K562 (cell line): Measurements from ENCODE around the gene HSD17B2. TPM values are rescaled to one million over a fixed set of nuclear protein-coding genes. Genes with fewer than 3 reads are reported as not detected.
A peak's percentile ranks its signal among the peaks of the same experiment; 100 is the strongest.

Experiments
- ATAC-seq: fragments of 200-7000 bp; cut with Tn5 transposase; 3 replicates; pipeline ENCODE4 v1.9.1; 2020; ENCODE audit warnings: moderate library complexity
- BruUV-seq: library from RNA; stranded (reverse); fragments of 400-500 nt; replicated peaks from 2 replicates; lab custom pipeline; 2021; lab: Mats Ljungman, UMichigan
- CTCF ChIA-PET: fragments of 300-600 bp; formaldehyde crosslinking; extraction: SDS; loops from one replicate; lab custom pipeline; 2021; ENCODE audit warnings: low intra/inter-chr PET ratio; lab: Yijun Ruan, JAX
- POLR2A ChIA-PET: fragments of 300-600, 350-650 bp; sonication (Branson Sonifier 250); formaldehyde crosslinking; extraction: SDS; loops from one replicate; lab custom pipeline; 2021; ENCODE audit warnings: antibody characterized with exemption, inconsistent platforms; lab: Yijun Ruan, JAX
- DNase-seq, 4 experiments: peaks; one replicate each; pipeline versions ENCODE4 v3.0.0 to v3.0.0-alpha.2; 2011 to 2018; ENCODE audit warnings: low spot score in 3 of 4, mixed read lengths in 3 of 4; ENCODE audit errors: extremely low read depth in 1 of 4
- FAIRE-seq: peaks from 2 replicates; lab custom pipeline; 2011; peaks lifted over from hg19 to GRCh38; lab: Jason Lieb, UNC
- H2AFZ ChIP-seq: 2 replicates; pipeline ENCODE4 v1.6.0; 2011; ENCODE audit warnings: low read depth, low read length, control low read depth, inconsistent platforms
- H3K27ac ChIP-seq: fragments of 200-600 bp; 3 replicates; pipeline ENCODE4 v1.8.0; 2011; ENCODE audit warnings: low read depth, mild to moderate bottlenecking, control low read depth, inconsistent platforms, low read length, moderate library complexity, mixed read lengths; ENCODE audit errors: extremely low read depth
- H3K27me3 ChIP-seq, 2 experiments: fragments of 300-600 bp in 1 of 2; 2 replicates in 1 of 2; 3 replicates in 1 of 2; pipeline versions ENCODE4 v1.6.0 to v1.8.0; 2011; ENCODE audit warnings: inconsistent platforms in 2 of 2, low read length in 2 of 2, mild to moderate bottlenecking in 1 of 2, mixed read lengths in 1 of 2, moderate library complexity in 1 of 2; ENCODE audit not compliant: control insufficient read depth in 2 of 2, insufficient read depth in 2 of 2
- H3K36me3 ChIP-seq: fragments of 300-600 bp; 3 replicates; pipeline ENCODE4 v1.8.0; 2011; ENCODE audit warnings: mild to moderate bottlenecking, low read length, inconsistent platforms; ENCODE audit not compliant: control insufficient read depth, insufficient read depth
- H3K4me1 ChIP-seq, 2 experiments: fragments of 200-600 bp in 1 of 2; replicated peaks in 1 of 2; 2 replicates in 1 of 2; 3 replicates in 1 of 2; pipeline versions ENCODE4 v1.5.1 to v1.8.0; 2011; ENCODE audit warnings: inconsistent platforms in 2 of 2, low read length in 2 of 2, mild to moderate bottlenecking in 1 of 2, mixed read lengths in 1 of 2, moderate library complexity in 1 of 2; ENCODE audit not compliant: control insufficient read depth in 2 of 2, insufficient read depth in 2 of 2
- H3K4me2 ChIP-seq: 2 replicates; pipeline ENCODE4 v1.6.1; 2011; ENCODE audit warnings: low read length, control low read depth, inconsistent platforms, mixed read lengths; ENCODE audit not compliant: insufficient read depth
- H3K4me3 ChIP-seq: fragments of 200-600 bp; sonication (generic), shearing (Covaris generic); 2 replicates; pipeline ENCODE4 v1.5.1; 2016; ENCODE audit warnings: control low read depth, inconsistent platforms
- H3K79me2 ChIP-seq: fragments of 200-600 bp; 3 replicates; pipeline ENCODE4 v1.8.0; 2011; ENCODE audit warnings: low read length, inconsistent platforms; ENCODE audit not compliant: control insufficient read depth, insufficient read depth
- H3K9ac ChIP-seq, 2 experiments: 2 replicates each; pipeline versions ENCODE4 v1.6.0 to v1.6.1; 2011; ENCODE audit warnings: low read depth in 2 of 2, low read length in 2 of 2, control low read depth in 1 of 2, inconsistent platforms in 1 of 2, mild to moderate bottlenecking in 1 of 2, mixed read lengths in 1 of 2; ENCODE audit not compliant: insufficient read depth in 1 of 2
- H3K9me1 ChIP-seq: one replicate; pipeline ENCODE4 v1.6.0; 2011; ENCODE audit warnings: inconsistent platforms, mild to moderate bottlenecking, low read length, moderate library complexity; ENCODE audit not compliant: control insufficient read depth, insufficient read depth
- H3K9me3 ChIP-seq: replicated peaks from 2 replicates; pipeline ENCODE4 v1.5.1; 2011; ENCODE audit warnings: low read depth, low read length, inconsistent platforms; ENCODE audit not compliant: control insufficient read depth, insufficient read depth
- H4K20me1 ChIP-seq: replicated peaks from 2 replicates; pipeline ENCODE4 v1.6.1; 2011; ENCODE audit warnings: low read length, inconsistent platforms, mixed read lengths; ENCODE audit not compliant: control insufficient read depth, insufficient read depth
- BHLHE40 ChIP-seq: IDR thresholded peaks from 2 replicates; pipeline ENCODE4 v1.6.1; 2011; ENCODE audit warnings: low read length, improper control_type of control experiment
- CSDE1 ChIP-seq, 2 experiments: fragments of 450-650 bp; IDR thresholded peaks; 2 replicates each; pipeline ENCODE4 v1.6.1; 2016; ENCODE audit warnings: mild to moderate bottlenecking in 1 of 2
- ESRRA ChIP-seq: fragments of 450-650 bp; IDR thresholded peaks from 2 replicates; pipeline ENCODE4 v1.6.1; 2014; ENCODE audit warnings: low read depth, mild to moderate bottlenecking, moderate library complexity, borderline replicate concordance
- FOXK2 ChIP-seq, 2 experiments: fragments of 450-650 bp; IDR thresholded peaks in 1 of 2; conservative IDR thresholded peaks in 1 of 2; 2 replicates each; pipeline ENCODE4 v1.6.1; 2016; ENCODE audit warnings: low read depth in 2 of 2, mild to moderate bottlenecking in 1 of 2
- HNRNPLL ChIP-seq: fragments of 200-400 bp; formaldehyde crosslinking; IDR thresholded peaks from 2 replicates; pipeline ENCODE4 v1.6.1; 2017; ENCODE audit warnings: low read length, low read depth, mild to moderate bottlenecking; ENCODE audit not compliant: poor library complexity, severe bottlenecking
- LCOR ChIP-seq: sonication (generic); formaldehyde crosslinking; IDR thresholded peaks from 2 replicates; pipeline ENCODE4 v1.8.0; 2022; ENCODE audit warnings: mild to moderate bottlenecking, missing genetic modification reagents
- MAFF ChIP-seq: IDR thresholded peaks from 2 replicates; pipeline ENCODE4 v1.6.1; 2012; ENCODE audit warnings: low read length, improper control_type of control experiment
- MECOM ChIP-seq: fragments of 250-450 bp; sonication (Bioruptor Pico); IDR thresholded peaks from 2 replicates; pipeline ENCODE4 v1.8.0; 2022; ENCODE audit warnings: inconsistent platforms
- RBBP5 ChIP-seq: fragments of 200-600 bp; sonication (generic); IDR thresholded peaks from 2 replicates; pipeline ENCODE4 v1.6.1; 2012; ENCODE audit warnings: borderline replicate concordance, mild to moderate bottlenecking, low read length, control low read depth, inconsistent platforms; ENCODE audit not compliant: insufficient read depth, poor library complexity, severe bottlenecking
- SPI1 ChIP-seq: IDR thresholded peaks from 2 replicates; pipeline ENCODE4 v1.6.1; 2011; ENCODE audit warnings: low read depth, low read length, control low read depth, borderline replicate concordance
- TBL1XR1 ChIP-seq, 2 experiments: IDR thresholded peaks; 2 replicates each; pipeline ENCODE4 v1.6.1; 2012; ENCODE audit warnings: improper control_type of control experiment in 2 of 2, low read length in 2 of 2, mild to moderate bottlenecking in 1 of 2
- ZNF239 ChIP-seq: fragments of 250-450 bp; sonication (Bioruptor Pico); IDR thresholded peaks from 2 replicates; pipeline ENCODE4 v1.4.0; 2020; ENCODE audit warnings: mild to moderate bottlenecking
- ZNF347 ChIP-seq: fragments of 450-650 bp; formaldehyde crosslinking; IDR thresholded peaks from 2 replicates; pipeline ENCODE4 v1.4.0; 2020; ENCODE audit warnings: low read depth, mild to moderate bottlenecking, moderate library complexity
- WGBS: fragments of 100-300 bp; shearing (Covaris generic); methylation state at CpG from one replicate; pipeline ENCODE4 v1.1.6; 2016; ENCODE audit warnings: low coverage, mixed read lengths; ENCODE audit not compliant: insufficient coverage; ENCODE audit errors: missing lambda C conversion rate; 5-methylcytosine and 5-hydroxymethylcytosine counted together
- in situ Hi-C: fragments of 300-500 bp; cut with MboI; formaldehyde crosslinking; loops from 4 replicates; pipeline ENCODE4 v1.15.0; 2018; ENCODE audit warnings: inconsistent platforms, mixed read lengths
- intact Hi-C: fragments of 100-400 bp; cut with micrococcal nuclease; formaldehyde crosslinking; loops from 2 replicates; pipeline ENCODE4 v1.14.2; 2022
- polyA plus RNA-seq, 8 experiments: library from polyadenylated mRNA; depleted of rRNA in 4 of 8; stranded (reverse) in 5 of 8; unstranded in 3 of 8; fragments of >200 nt; fragmentation: Nextera tagmentation in 2 of 8; fragmentation: Illumina TruSeq in 1 of 8; extraction: Ambion mirVana in 2 of 8; extraction: Trizol in 1 of 8; gene quantifications; 2 replicates each; pipeline versions ENCODE4 v1.2.1 to v1.2.3, GENCODE V29; 2011 to 2014; ENCODE audit warnings: inconsistent platforms in 1 of 8, missing spikeins in 1 of 8
- total RNA-seq, 7 experiments: library from RNA; depleted of rRNA in 6 of 7; stranded (reverse); fragments of >200 nt in 6 of 7; fragmentation: Illumina TruSeq in 2 of 7; extraction: Trizol in 2 of 7; gene quantifications; 2 replicates each; pipeline versions ENCODE4 v1.2.1 to v1.2.3, GENCODE V29; 2011 to 2021; ENCODE audit warnings: low replicate concordance in 1 of 7
- TF ChIP-seq, protein P1 (sequence below): fragments of 250-450 bp; sonication (Bioruptor Pico); IDR thresholded peaks from 2 replicates; pipeline ENCODE4 v1.5.0; 2020; ENCODE audit warnings: mild to moderate bottlenecking, borderline replicate concordance
- TF ChIP-seq, protein P2 (sequence below), 2 experiments: fragments of 450-650 bp; IDR thresholded peaks; 2 replicates each; pipeline ENCODE4 v1.6.1; 2016
- TF ChIP-seq, protein P3 (sequence below): sonication (generic); formaldehyde crosslinking; IDR thresholded peaks from 2 replicates; pipeline ENCODE4 v1.8.1; 2022; ENCODE audit warnings: missing genetic modification reagents
- TF ChIP-seq, protein P4 (sequence below): sonication (generic); formaldehyde crosslinking; IDR thresholded peaks from 2 replicates; pipeline ENCODE4 v1.8.0; 2022; ENCODE audit warnings: mild to moderate bottlenecking, missing genetic modification reagents

The HSD17B2 gene
- total and polyA plus RNA-seq, 9 of the 15 experiments (the other 6 are each of a cell fraction or from before 2014, with no cell fraction given), result not detected

DNA sequence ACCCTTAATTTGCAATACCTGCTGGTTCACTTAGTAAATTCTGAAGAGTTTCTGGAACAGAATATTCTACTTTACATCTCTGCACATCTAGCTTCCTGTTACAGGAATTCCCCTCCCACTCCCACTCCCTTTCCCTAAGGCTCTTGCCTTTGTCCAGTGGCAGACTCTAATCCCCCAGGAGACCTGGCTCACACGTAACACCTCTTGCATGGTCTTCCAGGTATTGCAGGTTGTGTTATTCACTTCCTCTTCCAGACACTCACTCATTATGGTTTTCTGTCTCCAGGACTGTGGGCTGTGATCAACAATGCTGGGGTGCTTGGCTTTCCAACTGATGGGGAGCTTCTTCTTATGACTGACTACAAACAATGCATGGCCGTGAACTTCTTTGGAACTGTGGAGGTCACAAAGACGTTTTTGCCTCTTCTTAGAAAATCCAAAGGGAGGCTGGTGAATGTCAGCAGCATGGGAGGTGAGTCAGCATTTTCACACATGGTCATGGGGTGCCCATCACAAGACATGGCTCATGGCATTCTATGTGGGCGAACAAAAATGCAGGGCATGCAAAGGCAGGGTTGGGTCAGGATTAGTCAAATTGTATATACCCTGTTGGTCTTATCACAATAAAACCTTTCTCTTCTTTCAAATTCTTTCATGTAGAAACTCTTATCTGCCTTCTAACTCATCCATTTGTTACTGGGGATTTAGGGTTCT lies 35.8 kb downstream of the HSD17B2 start:
- intact Hi-C loops, result no loop called here
- no peak for FAIRE-seq
- Histone ChIP-seq H3K9me3 (no peaks in the 10 kb centered on the region), H3K9ac (no peak overlapping the region), H3K4me1 (no peaks in the 10 kb centered on the region), H3K4me3 (no peak overlapping the region), H3K27ac (no peak overlapping the region), H3K36me3 (no peaks in the 10 kb centered on the region), H3K9me1 (no peaks in the 10 kb centered on the region), H4K20me1 (no peaks in the 10 kb centered on the region; the same call in 1 of the 2 replicates), H3K27me3 (peaks cover 2 to 16% of the 10 kb centered on the region in 2 experiments; a peak in 2 of 5 replicates), H3K79me2 (no peaks in the 10 kb centered on the region), H2AFZ (no peak overlapping the region), H3K4me2 (no peak overlapping the region)
- POLR2A ChIA-PET, result interaction anchor here (0.6 kb wide), 1 partner anchor 8 kb away, joined by 3 read pairs; no protein-coding TSS in a partner anchor
- 1% methylated on average over 4 of the region's 4 CpGs for WGBS
- BruUV-seq, result no TSS peak
- no peak for DNase-seq
- CTCF ChIA-PET, result no interaction called here
- in situ Hi-C loops, result no loop called here
- ATAC-seq, result no peak
- TF ChIP-seq FOXK2 (conservative IDR thresholded peaks at IDR 0.05 in 1 of 2, IDR thresholded peaks at IDR 0.05 in 1 of 2; ENCODE audit: low read depth in 2 of 2) (no peak), LCOR (CRISPR knock-in tag) (no peak), ESRRA (no peak), ZNF239 (CRISPR knock-in tag) (no peak), MAFF (peak; percentile 54), CSDE1 (IDR thresholded peaks at IDR 0.05) (no peak), HNRNPLL (no peak), ZNF347 (CRISPR knock-in tag) (no peak), MECOM (CRISPR knock-in tag) (no peak), TBL1XR1 (IDR thresholded peaks at IDR 0.05; ENCODE audit: low read length in 2 of 2) (no peak), RBBP5 (no peak), BHLHE40 (no peak), SPI1 (no peak)
- TF ChIP-seq, protein P1, sequence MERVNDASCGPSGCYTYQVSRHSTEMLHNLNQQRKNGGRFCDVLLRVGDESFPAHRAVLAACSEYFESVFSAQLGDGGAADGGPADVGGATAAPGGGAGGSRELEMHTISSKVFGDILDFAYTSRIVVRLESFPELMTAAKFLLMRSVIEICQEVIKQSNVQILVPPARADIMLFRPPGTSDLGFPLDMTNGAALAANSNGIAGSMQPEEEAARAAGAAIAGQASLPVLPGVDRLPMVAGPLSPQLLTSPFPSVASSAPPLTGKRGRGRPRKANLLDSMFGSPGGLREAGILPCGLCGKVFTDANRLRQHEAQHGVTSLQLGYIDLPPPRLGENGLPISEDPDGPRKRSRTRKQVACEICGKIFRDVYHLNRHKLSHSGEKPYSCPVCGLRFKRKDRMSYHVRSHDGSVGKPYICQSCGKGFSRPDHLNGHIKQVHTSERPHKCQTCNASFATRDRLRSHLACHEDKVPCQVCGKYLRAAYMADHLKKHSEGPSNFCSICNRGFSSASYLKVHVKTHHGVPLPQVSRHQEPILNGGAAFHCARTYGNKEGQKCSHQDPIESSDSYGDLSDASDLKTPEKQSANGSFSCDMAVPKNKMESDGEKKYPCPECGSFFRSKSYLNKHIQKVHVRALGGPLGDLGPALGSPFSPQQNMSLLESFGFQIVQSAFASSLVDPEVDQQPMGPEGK (CRISPR knock-in tag), result no peak
- TF ChIP-seq, protein P2, sequence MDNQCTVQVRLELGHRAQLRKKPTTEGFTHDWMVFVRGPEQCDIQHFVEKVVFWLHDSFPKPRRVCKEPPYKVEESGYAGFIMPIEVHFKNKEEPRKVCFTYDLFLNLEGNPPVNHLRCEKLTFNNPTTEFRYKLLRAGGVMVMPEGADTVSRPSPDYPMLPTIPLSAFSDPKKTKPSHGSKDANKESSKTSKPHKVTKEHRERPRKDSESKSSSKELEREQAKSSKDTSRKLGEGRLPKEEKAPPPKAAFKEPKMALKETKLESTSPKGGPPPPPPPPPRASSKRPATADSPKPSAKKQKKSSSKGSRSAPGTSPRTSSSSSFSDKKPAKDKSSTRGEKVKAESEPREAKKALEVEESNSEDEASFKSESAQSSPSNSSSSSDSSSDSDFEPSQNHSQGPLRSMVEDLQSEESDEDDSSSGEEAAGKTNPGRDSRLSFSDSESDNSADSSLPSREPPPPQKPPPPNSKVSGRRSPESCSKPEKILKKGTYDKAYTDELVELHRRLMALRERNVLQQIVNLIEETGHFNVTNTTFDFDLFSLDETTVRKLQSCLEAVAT (IDR thresholded peaks at IDR 0.05), result no peak
- TF ChIP-seq, protein P3, sequence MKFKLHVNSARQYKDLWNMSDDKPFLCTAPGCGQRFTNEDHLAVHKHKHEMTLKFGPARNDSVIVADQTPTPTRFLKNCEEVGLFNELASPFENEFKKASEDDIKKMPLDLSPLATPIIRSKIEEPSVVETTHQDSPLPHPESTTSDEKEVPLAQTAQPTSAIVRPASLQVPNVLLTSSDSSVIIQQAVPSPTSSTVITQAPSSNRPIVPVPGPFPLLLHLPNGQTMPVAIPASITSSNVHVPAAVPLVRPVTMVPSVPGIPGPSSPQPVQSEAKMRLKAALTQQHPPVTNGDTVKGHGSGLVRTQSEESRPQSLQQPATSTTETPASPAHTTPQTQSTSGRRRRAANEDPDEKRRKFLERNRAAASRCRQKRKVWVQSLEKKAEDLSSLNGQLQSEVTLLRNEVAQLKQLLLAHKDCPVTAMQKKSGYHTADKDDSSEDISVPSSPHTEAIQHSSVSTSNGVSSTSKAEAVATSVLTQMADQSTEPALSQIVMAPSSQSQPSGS (CRISPR knock-in tag), result no peak
- TF ChIP-seq, protein P4, sequence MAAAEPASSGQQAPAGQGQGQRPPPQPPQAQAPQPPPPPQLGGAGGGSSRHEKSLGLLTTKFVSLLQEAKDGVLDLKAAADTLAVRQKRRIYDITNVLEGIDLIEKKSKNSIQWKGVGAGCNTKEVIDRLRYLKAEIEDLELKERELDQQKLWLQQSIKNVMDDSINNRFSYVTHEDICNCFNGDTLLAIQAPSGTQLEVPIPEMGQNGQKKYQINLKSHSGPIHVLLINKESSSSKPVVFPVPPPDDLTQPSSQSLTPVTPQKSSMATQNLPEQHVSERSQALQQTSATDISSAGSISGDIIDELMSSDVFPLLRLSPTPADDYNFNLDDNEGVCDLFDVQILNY (CRISPR knock-in tag), result no peak
